ENCODE measurements around the gene CFAP298.
"Not testable (repeated sequence)": the region's sequence is repeated elsewhere in the genome, so short reads cannot be mapped to it uniquely, and the experiment has no call there.

CFAP298 gene

GRCh38 chr21:32565856-32566465 lies 46.2 kb downstream of the CFAP298 start:
- no peak for DNase-seq

- no peak for DNase-seq
Measured at GRCh38 chr21:32562915-32563314, 49.3 kb downstream of the CFAP298 start.

- no peak for DNase-seq
Measured at GRCh38 chr21:32562426-32562825, 49.8 kb downstream of the CFAP298 start.

GRCh38 chr21:32561476-32561875 lies 50.7 kb downstream of the CFAP298 start:
- not testable (repeated sequence) for DNase-seq

- no peak for DNase-seq
Measured at GRCh38 chr21:32560896-32561295, 51.3 kb downstream of the CFAP298 start.

- no peak for DNase-seq
Measured at GRCh38 chr21:32559006-32559610, 53.1 kb downstream of the CFAP298 start.

- no peak for DNase-seq
Measured at GRCh38 chr21:32558106-32558505, 54.1 kb downstream of the CFAP298 start.

- no peak for DNase-seq
Measured at GRCh38 chr21:32554832-32555638, 57.1 kb downstream of the CFAP298 start.

- no peak for DNase-seq
Measured at GRCh38 chr21:32549886-32550285, 62.3 kb downstream of the CFAP298 start.

GRCh38 chr21:32549440-32549839 lies 62.7 kb downstream of the CFAP298 start:
- DNase-seq = no peak
